ENCODE measurements around the gene CCDC196. TPM values are rescaled to one million over a fixed set of nuclear protein-coding genes. Genes with fewer than 3 reads are reported as not detected.

Gene CCDC196
- total and polyA plus RNA-seq, 2 of the 4 experiments (the other 2 are of a cell fraction) = not detected

- BruUV-seq (replicated peaks) = no TSS peak
- POLR2A ChIA-PET (ENCODE audit: unreplicated experiment) = no interaction called here
Observed at GRCh38 chr14:66471584-66471983, 14.6 kb upstream of the CCDC196 start.

More at GRCh38 chr14:66471584-66471983, 14.6 kb upstream of the CCDC196 start:
- H3K18ac ChIP-seq (ENCODE audit: low read depth, low read length) = no peak overlapping the region
- dilution Hi-C loops (cut with HindIII; ENCODE audit: low sequenced_read_pairs, unreplicated experiment) (no loop called here), intact Hi-C loops (cut with micrococcal nuclease) (no loop called here), in situ Hi-C loops (cut with MboI; ENCODE audit: low sequenced_read_pairs) (no loop called here)
- no peaks in the 10 kb centered on the region for H4K20me1 ChIP-seq (ENCODE audit: insufficient read depth, low read length)
- H4K5ac ChIP-seq (ENCODE audit: low read depth, low read length) = no peak overlapping the region
- H3K56ac ChIP-seq (ENCODE audit: extremely low read depth, insufficient read depth, low read length) = no peak overlapping the region
- no peak overlapping the region for H2AK5ac ChIP-seq (ENCODE audit: low read depth, low read length)
- no peak overlapping the region for H3K9ac ChIP-seq (ENCODE audit: low read depth, low read length)
- H2BK20ac ChIP-seq (ENCODE audit: low read depth, low read length) = no peak overlapping the region
- no peaks in the 10 kb centered on the region for H3K79me1 ChIP-seq (ENCODE audit: low read depth in 1 of 2, low read length in 2 of 2)
- no peaks in the 10 kb centered on the region for H3K4me1 ChIP-seq (ENCODE audit: control insufficient read depth, insufficient read depth, low read length)
- H2AFZ ChIP-seq (replicated peaks; ENCODE audit: low read length, poor library complexity) = no peak overlapping the region
- CTCF ChIA-PET = no interaction called here
- H2BK120ac ChIP-seq (ENCODE audit: low read depth, low read length) = no peak overlapping the region
- H3K9me1 ChIP-seq (ENCODE audit: insufficient read depth, low read length) = no peaks in the 10 kb centered on the region
- no peak overlapping the region for H3K4me3 ChIP-seq (ENCODE audit: insufficient read depth, low read depth, low read length)
- no peak overlapping the region for H3K4ac ChIP-seq (ENCODE audit: low read depth, low read length)
- H3K23ac ChIP-seq (ENCODE audit: low read depth, low read length) = no peak overlapping the region
- no peaks in the 10 kb centered on the region for H3K27me3 ChIP-seq (ENCODE audit: control insufficient read depth, insufficient read depth, low read length)
- no peak overlapping the region for H4K8ac ChIP-seq (ENCODE audit: low read depth in 2 of 2, low read length in 2 of 2)
- H2AK9ac ChIP-seq (replicated peaks; ENCODE audit: low read depth, low read length, poor library complexity) = no peak overlapping the region
- no peak for DNase-seq
- TF ChIP-seq RAD21 (IDR thresholded peaks at IDR 0.05; ENCODE audit: low read length) (no peak), MAFK (IDR thresholded peaks at IDR 0.05; ENCODE audit: low read depth, low read length) (no peak), ELK1 (IDR thresholded peaks at IDR 0.05; ENCODE audit: borderline replicate concordance, low read depth, low read length) (no peak), NFE2L2 (IDR thresholded peaks at IDR 0.05; ENCODE audit: low read depth, low read length) (no peak), FOS (IDR thresholded peaks at IDR 0.05; ENCODE audit: low read depth, low read length) (no peak)
- WGBS, 2 experiments (ENCODE audit: extremely low coverage in 2 of 2, insufficient read length in 1 of 2) = no CpG with 5 or more reads among the region's 4 CpGs
- no peak overlapping the region for H4K91ac ChIP-seq (ENCODE audit: insufficient read depth, low read depth, low read length)
- H3K4me2 ChIP-seq (ENCODE audit: low read depth, low read length) = no peak overlapping the region
- no peak for ATAC-seq (ENCODE audit: low read depth)
- H3K27ac ChIP-seq (ENCODE audit: insufficient read depth, low read length) = no peak overlapping the region
- no peaks in the 10 kb centered on the region for H3K9me3 ChIP-seq (ENCODE audit: control insufficient read depth, insufficient read depth, low read length)
- H3K36me3 ChIP-seq (ENCODE audit: control insufficient read depth, insufficient read depth, low read length) = no peaks in the 10 kb centered on the region
- no peak overlapping the region for H2BK5ac ChIP-seq (ENCODE audit: low read depth, low read length, poor library complexity, severe bottlenecking)
- H3K14ac ChIP-seq (replicated peaks; ENCODE audit: low read depth, low read length) = no peak overlapping the region
- H2BK15ac ChIP-seq (ENCODE audit: low read depth, low read length) = no peak overlapping the region
